Aorta (tissue), 5 donors: Measurements from ENCODE around the gene CLIC6. TPM values are rescaled to one million over a fixed set of nuclear protein-coding genes. Genes with fewer than 3 reads are reported as not detected.
A peak's percentile ranks its signal among the peaks of the same experiment; 100 is the strongest.
"Not testable (repeated sequence)": the region's sequence is repeated elsewhere in the genome, so short reads cannot be mapped to it uniquely, and the experiment has no call there.

ENCODE experiments used
- ATAC-seq: fragments of 200-7000 bp; cut with Tn5 transposase; one replicate; pipeline ENCODE4 v1.9.1; 2022; ENCODE audit warnings: moderate library complexity; ENCODE audit not compliant: low FRiP score
- DNase-seq, 2 donors: peaks; one replicate each; pipeline ENCODE4 v3.0.0-alpha.2; 2020
- H3K27ac ChIP-seq, 2 donors: one replicate each; pipeline ENCODE4 v1.5.1; 2013; ENCODE audit warnings: low read length in 2 of 2, mild to moderate bottlenecking in 2 of 2, moderate library complexity in 2 of 2, control low read depth in 1 of 2, inconsistent platforms in 1 of 2, low read depth in 1 of 2
- H3K27me3 ChIP-seq, 2 donors: one replicate each; pipeline ENCODE4 v1.6.1; 2013; ENCODE audit warnings: control low read depth in 1 of 2, low read length in 1 of 2, mild to moderate bottlenecking in 1 of 2, moderate library complexity in 1 of 2; ENCODE audit not compliant: insufficient read depth in 2 of 2, control insufficient read depth in 1 of 2
- H3K36me3 ChIP-seq, 2 donors: one replicate each; pipeline ENCODE4 v1.6.1; 2013; ENCODE audit warnings: control low read depth in 1 of 2, low read length in 1 of 2, mild to moderate bottlenecking in 1 of 2; ENCODE audit not compliant: insufficient read depth in 2 of 2, control insufficient read depth in 1 of 2
- H3K4me1 ChIP-seq, 2 donors: one replicate each; pipeline ENCODE4 v1.6.1; 2013; ENCODE audit warnings: low read length in 2 of 2, control low read depth in 1 of 2, mild to moderate bottlenecking in 1 of 2, moderate library complexity in 1 of 2; ENCODE audit not compliant: insufficient read depth in 2 of 2, control insufficient read depth in 1 of 2
- H3K4me3 ChIP-seq, 2 donors: one replicate each; pipeline ENCODE4 v1.5.1; 2013; ENCODE audit warnings: low read length in 2 of 2, control low read depth in 1 of 2, mild to moderate bottlenecking in 1 of 2
- H3K9me3 ChIP-seq: one replicate; pipeline ENCODE4 v1.6.1; 2013; ENCODE audit warnings: mild to moderate bottlenecking, low read length; ENCODE audit not compliant: control insufficient read depth
- WGBS, 2 donors: extraction: QIAGEN DNeasy Blood & Tissue Kit; methylation state at CpG; one replicate each; pipeline ENCODE4 v1.1.7; 2013; 5-methylcytosine and 5-hydroxymethylcytosine counted together
- intact Hi-C, 2 donors: fragments of 100-400 bp; cut with DNase I; formaldehyde crosslinking; loops; one replicate each; pipeline versions ENCODE4 v1.14.2 to v1.15.0; 2022
- polyA plus RNA-seq, 2 donors: library from polyadenylated mRNA; stranded (reverse); fragments of 200-250 nt; gene quantifications; one replicate each; pipeline ENCODE4 v1.2.3, GENCODE V29; 2013
- total RNA-seq, 2 donors: library from RNA; stranded (reverse); fragmentation: NEBNext Ultra II Directional; extraction: Animal tissue kit (Norgen Biotek cat#: 25700); gene quantifications; one replicate each; pipeline ENCODE4 v1.2.1, GENCODE V29; 2021
- donor health status: healthy with polysubstance abuse.
- donor health status: Bipolar disorder and iron deficiency.
- donor health status: DM: no; HTN: no; CAD: no.
- donor health status: DM: no; HTN: no; CAD: no.
- donor health status: DM: yes; HTN: yes; CAD: no.

The CLIC6 gene
- total and polyA plus RNA-seq, 4 donors: 1.4 to 7.7 (median 2.6) TPM

- H3K36me3 ChIP-seq: no peaks in the 10 kb centered on the region
- intact Hi-C loops: no loop called here
- H3K4me1 ChIP-seq: no peaks in the 10 kb centered on the region
- no peak overlapping the region for H3K4me3 ChIP-seq
- ATAC-seq (no peak), DNase-seq (no peak)
- H3K27ac ChIP-seq: no peak overlapping the region
- WGBS, 2 donors: 87 to 90% methylated on average over 12 of the region's 12 CpGs
- no peaks in the 10 kb centered on the region for H3K9me3 ChIP-seq
- no peaks in the 10 kb centered on the region for H3K27me3 ChIP-seq
Measured at GRCh38 chr21:34703571-34703970, 34.8 kb downstream of the CLIC6 start.

DNA sequence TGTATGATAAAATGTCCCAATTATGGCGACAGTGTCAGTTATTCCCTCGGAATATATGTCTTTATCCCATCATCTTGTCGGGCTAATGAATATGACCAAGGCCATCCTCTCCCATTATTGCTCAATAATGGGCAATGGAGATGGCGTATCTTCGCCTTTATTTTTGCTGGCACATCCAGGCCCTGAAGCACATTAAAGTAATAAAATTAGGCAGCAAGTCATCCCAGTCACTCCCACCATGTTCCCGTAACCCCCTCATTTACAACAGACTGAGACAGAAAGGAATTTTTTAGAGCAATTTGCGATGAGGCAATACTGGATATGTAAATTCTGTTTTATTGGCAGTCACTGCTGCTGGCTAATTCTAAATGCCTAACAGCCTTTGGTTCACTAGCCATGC, 35.3 kb downstream of the CLIC6 start:
- no peak overlapping the region for H3K27ac ChIP-seq
- no peaks in the 10 kb centered on the region for H3K9me3 ChIP-seq
- intact Hi-C loops: no loop called here
- no peak for DNase-seq
- H3K4me3 ChIP-seq: no peak overlapping the region
- H3K27me3 ChIP-seq: no peaks in the 10 kb centered on the region
- no peaks in the 10 kb centered on the region for H3K4me1 ChIP-seq
- no peaks in the 10 kb centered on the region for H3K36me3 ChIP-seq
- ATAC-seq: peak; percentile 70
- WGBS, 2 donors: 86 to 87% methylated on average over 7 of the region's 7 CpGs

GRCh38 chr21:34705011-34705410, 36.2 kb downstream of the CLIC6 start:
- Histone ChIP-seq H3K36me3 (no peaks in the 10 kb centered on the region), H3K9me3 (no peaks in the 10 kb centered on the region), H3K4me1 (no peaks in the 10 kb centered on the region), H3K27me3 (no peaks in the 10 kb centered on the region), H3K4me3 (no peak overlapping the region), H3K27ac (no peak overlapping the region)
- intact Hi-C loops: no loop called here
- DNase-seq (no peak), ATAC-seq (no peak)
- WGBS, 2 donors: 68% methylated on average over 9 of the region's 9 CpGs

DNA sequence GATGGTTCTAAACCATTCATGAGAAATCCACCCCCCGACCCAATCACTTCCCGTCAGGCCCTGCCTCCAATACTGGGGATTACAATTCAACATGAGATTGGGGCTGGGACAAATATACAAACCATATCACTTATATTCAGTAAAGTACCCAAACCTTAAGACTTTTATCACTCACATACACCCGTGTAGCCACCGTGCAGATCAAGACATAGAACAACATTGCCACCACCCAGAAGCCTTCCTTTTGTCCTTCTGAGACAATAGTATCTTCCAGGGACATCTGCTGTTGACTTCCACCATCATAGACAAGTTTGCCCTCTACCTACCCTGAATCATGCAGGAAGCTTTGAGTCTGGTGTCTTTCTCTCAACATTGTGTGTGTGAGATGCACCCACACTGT, 37.5 kb downstream of the CLIC6 start:
- 93 to 94% methylated on average over 4 of the region's 4 CpGs for WGBS, 2 donors
- Histone ChIP-seq H3K27me3 (no peaks in the 10 kb centered on the region), H3K4me1 (no peaks in the 10 kb centered on the region), H3K4me3 (no peak overlapping the region), H3K27ac (no peak overlapping the region), H3K36me3 (no peaks in the 10 kb centered on the region), H3K9me3 (no peaks in the 10 kb centered on the region)
- intact Hi-C loops: no loop called here
- no peak for DNase-seq
- no peak for ATAC-seq

DNA sequence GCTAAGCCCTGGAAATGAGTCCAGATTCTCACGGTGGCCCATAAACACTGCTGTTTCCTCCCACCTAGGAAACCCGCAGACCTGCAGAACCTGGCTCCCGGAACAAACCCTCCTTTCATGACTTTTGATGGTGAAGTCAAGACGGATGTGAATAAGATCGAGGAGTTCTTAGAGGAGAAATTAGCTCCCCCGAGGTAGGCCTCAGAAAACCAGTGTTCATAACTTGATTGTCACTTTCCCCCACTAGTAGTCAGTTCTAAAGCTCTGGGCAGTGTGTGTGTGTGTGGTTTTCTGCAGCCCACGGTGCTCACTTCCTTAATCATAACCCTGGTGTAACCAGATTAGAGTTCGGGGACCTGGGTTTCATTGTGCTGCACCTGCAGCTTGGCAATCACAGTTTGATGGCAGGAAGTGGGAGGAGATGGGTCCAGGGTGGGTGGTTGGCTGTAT, 39.1 kb downstream of the CLIC6 start:
- H3K4me3 ChIP-seq: no peak overlapping the region
- intact Hi-C loops: no loop called here
- no peaks in the 10 kb centered on the region for H3K9me3 ChIP-seq
- 86 to 90% methylated on average over 8 of the region's 8 CpGs for WGBS, 2 donors
- H3K36me3 ChIP-seq: no peaks in the 10 kb centered on the region
- ATAC-seq (no peak), DNase-seq (no peak)
- H3K27me3 ChIP-seq: no peaks in the 10 kb centered on the region
- no peak overlapping the region for H3K27ac ChIP-seq
- H3K4me1 ChIP-seq: no peaks in the 10 kb centered on the region

- ATAC-seq: no peak
- no peaks in the 10 kb centered on the region for H3K27me3 ChIP-seq
- WGBS, 2 donors: 10 to 24% methylated on average over 1 of the region's 1 CpG
- H3K27ac ChIP-seq: no peak overlapping the region
- no peaks in the 10 kb centered on the region for H3K36me3 ChIP-seq
- no peak for DNase-seq
- H3K4me1 ChIP-seq: no peaks in the 10 kb centered on the region
- intact Hi-C loops: no loop called here
- H3K9me3 ChIP-seq: no peaks in the 10 kb centered on the region
- H3K4me3 ChIP-seq: no peak overlapping the region
Measured at GRCh38 chr21:34713621-34714020, 44.8 kb downstream of the CLIC6 start.

DNA sequence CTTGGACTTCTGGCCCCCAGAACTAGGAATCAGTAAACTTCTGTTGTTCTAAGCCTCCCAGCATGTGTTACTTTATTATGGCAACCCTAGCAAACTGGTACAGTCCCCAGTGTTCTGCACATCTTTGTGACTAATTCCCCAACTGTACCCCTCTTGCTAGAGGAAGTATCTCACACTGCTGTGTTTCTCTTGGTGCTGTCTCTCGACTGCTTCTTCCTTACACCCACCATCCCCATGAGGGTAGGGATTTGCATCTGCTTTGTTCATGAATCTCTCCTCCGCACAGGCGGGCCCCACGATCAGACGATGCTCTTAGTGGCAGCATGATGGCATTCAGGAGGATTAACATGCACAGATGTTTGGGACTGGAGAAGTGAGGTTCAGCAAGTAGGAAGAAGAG, 46.7 kb downstream of the CLIC6 start:
- H3K9me3 ChIP-seq: no peaks in the 10 kb centered on the region
- H3K4me1 ChIP-seq: no peaks in the 10 kb centered on the region
- intact Hi-C loops: no loop called here
- no peaks in the 10 kb centered on the region for H3K36me3 ChIP-seq
- H3K27me3 ChIP-seq: no peaks in the 10 kb centered on the region
- whole genome bisulfite sequencing, 2 donors: 92 to 94% methylated on average over 5 of the region's 5 CpGs
- no peak overlapping the region for H3K4me3 ChIP-seq
- ATAC-seq (no peak), DNase-seq (no peak)
- H3K27ac ChIP-seq: no peak overlapping the region

- intact Hi-C loops: no loop called here
- DNase-seq: no peak
- Histone ChIP-seq H3K27ac (no peak overlapping the region), H3K9me3 (no peaks in the 10 kb centered on the region), H3K27me3 (no peaks in the 10 kb centered on the region), H3K36me3 (no peaks in the 10 kb centered on the region), H3K4me1 (no peaks in the 10 kb centered on the region), H3K4me3 (no peak overlapping the region)
- no peak for ATAC-seq
- WGBS, 2 donors: 90% methylated on average over 7 of the region's 7 CpGs
Measured at GRCh38 chr21:34715985-34716596, 47.3 kb downstream of the CLIC6 start.

DNA sequence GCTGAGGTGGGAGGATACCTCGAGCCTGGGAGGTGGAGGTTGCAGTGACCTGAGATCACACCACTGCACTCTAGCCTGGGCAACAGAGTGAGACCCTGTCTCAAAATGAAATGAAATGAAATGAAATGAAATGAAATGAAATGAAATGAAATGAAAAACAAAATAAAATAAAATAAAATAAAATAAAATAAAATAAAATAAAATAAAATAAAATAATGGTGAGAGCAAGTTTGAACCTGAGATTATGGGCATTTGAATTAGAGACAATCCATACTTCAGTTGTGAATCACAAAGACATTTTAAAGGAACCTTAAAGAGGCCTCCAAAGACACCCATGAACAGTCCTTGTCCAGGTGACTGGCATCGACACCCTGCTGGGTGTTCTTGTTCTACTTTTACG, 49.7 kb downstream of the CLIC6 start:
- DNase-seq, H3K4me3 ChIP-seq, ATAC-seq, H3K4me1 ChIP-seq, H3K9me3 ChIP-seq, H3K27me3 ChIP-seq, H3K27ac ChIP-seq, intact Hi-C loops, H3K36me3 ChIP-seq: not testable (repeated sequence)
- 95 to 96% methylated on average over 3 of the region's 3 CpGs for WGBS, 2 donors
